GM10266 (cell line): ENCODE results near the gene OIT3.

Experiments used
- DNase-seq: peaks from one replicate; pipeline ENCODE4 v3.0.0; 2012; ENCODE audit errors: extremely low spot score
- CTCF ChIP-seq: IDR thresholded peaks from 2 replicates; pipeline ENCODE4 v1.5.1; 2012; ENCODE audit warnings: mild to moderate bottlenecking, low read depth; ENCODE audit not compliant: control insufficient read depth, insufficient read depth; ENCODE audit errors: missing control alignments

OIT3 gene

DNA sequence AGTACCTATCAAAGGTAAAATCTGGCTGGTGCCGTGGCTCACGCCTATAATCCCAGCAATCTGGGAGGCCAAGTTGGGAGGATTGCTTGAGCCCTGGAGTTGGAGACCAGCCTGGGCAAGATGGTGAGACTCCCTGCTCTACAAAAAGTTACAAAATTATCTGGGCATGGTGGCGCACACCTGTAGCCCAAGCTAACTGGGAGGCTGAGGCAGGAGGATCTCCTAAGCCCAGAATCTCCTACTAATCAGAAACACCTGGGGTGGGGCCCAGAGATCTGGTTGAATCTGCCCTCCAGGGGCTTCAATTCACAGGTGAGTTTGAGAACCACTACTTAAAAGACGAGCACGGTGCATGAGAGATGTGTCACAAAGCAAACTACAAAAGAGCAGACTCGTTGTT, 58.6 kb downstream of the OIT3 start:
- no peak for DNase-seq
- TF ChIP-seq CTCF, result no peak

- DNase-seq, result no peak
- no peak for TF ChIP-seq CTCF
Observed at GRCh38 chr10:72952642-72953158, 59.2 kb downstream of the OIT3 start.

GRCh38 chr10:72953687-72954086, 60.1 kb downstream of the OIT3 start:
- TF ChIP-seq CTCF, result no peak
- DNase-seq, result no peak

DNA sequence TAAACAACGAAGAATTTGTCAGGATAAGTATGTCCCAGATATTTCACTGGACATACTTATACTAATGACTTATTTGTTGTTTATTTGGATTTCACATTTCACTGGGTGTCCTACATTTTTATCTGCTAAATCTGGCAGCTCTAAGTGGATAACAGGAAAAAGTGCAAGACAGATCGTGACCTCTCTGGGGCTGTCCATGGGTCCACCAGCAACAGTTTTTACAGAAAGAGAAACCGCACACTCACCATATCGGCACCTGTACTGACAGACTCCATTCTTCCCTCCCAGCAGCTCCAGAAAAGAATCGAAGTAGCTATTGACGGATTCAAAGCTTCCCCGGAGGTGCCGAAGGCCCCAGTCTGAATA, 60.7 kb downstream of the OIT3 start:
- no peak for TF ChIP-seq CTCF
- no peak for DNase-seq

GRCh38 chr10:72954596-72955554, 61.3 kb downstream of the OIT3 start, which contains the start of gene PLA2G12B:
Gene PLA2G12B, minus strand, starts transcription at chr10:72954806. Its CDS starts 121 bp downstream, at chr10:72954685.
- DNase-seq, result no peak
- TF ChIP-seq CTCF, result no peak

DNA sequence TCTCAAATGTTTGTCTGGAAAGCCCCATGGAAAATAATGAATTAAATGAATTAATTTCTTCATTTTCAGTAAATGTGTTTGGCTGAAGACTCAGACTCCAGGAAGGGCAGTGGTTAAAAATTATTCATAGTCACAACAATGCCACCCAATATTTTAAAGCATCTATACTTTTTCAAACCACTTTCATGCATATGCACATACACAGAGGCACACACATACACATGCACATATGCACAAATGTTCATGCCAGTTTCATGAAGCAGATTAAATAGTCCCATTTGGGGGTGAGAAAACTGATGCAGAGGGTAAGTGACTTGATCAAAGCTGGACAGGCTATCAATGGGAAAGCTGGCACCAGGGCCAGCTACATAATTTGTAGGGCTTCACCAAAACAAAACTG, 62.5 kb downstream of the OIT3 start:
- no peak for TF ChIP-seq CTCF
- no peak for DNase-seq

GRCh38 chr10:72976886-72977285, 83.3 kb downstream of the OIT3 start:
- DNase-seq, result no peak
- no peak for TF ChIP-seq CTCF
